Duodenal mucosa (tissue), 2 donors: ENCODE measurements around the gene DAB1.

ENCODE experiments used
- H3K27ac ChIP-seq: one replicate; pipeline ENCODE4 v1.7.0; 2013; ENCODE audit warnings: low read depth, low read length
- H3K27me3 ChIP-seq, 2 donors: one replicate each; pipeline ENCODE4 v1.7.0; 2013; ENCODE audit warnings: low read length in 2 of 2, control low read depth in 1 of 2; ENCODE audit not compliant: insufficient read depth in 2 of 2, control insufficient read depth in 1 of 2
- H3K36me3 ChIP-seq, 2 donors: one replicate each; pipeline ENCODE4 v1.7.0; 2013; ENCODE audit warnings: low read length in 2 of 2, control low read depth in 1 of 2; ENCODE audit not compliant: insufficient read depth in 2 of 2, control insufficient read depth in 1 of 2
- H3K4me1 ChIP-seq, 2 donors: one replicate each; pipeline ENCODE4 v1.7.0; 2013; ENCODE audit warnings: low read length in 2 of 2, control low read depth in 1 of 2; ENCODE audit not compliant: insufficient read depth in 2 of 2, control insufficient read depth in 1 of 2
- H3K4me3 ChIP-seq, 2 donors: one replicate each; pipeline ENCODE4 v1.7.0; 2013; ENCODE audit warnings: low read length in 2 of 2, low read depth in 1 of 2
- H3K9ac ChIP-seq, 2 donors: one replicate each; pipeline ENCODE4 v1.7.0; 2013; ENCODE audit warnings: low read length in 2 of 2, low read depth in 1 of 2
- H3K9me3 ChIP-seq, 2 donors: one replicate each; pipeline ENCODE4 v1.7.0; 2013; ENCODE audit warnings: low read length in 2 of 2, control low read depth in 1 of 2; ENCODE audit not compliant: control insufficient read depth in 1 of 2

Gene DAB1

DNA sequence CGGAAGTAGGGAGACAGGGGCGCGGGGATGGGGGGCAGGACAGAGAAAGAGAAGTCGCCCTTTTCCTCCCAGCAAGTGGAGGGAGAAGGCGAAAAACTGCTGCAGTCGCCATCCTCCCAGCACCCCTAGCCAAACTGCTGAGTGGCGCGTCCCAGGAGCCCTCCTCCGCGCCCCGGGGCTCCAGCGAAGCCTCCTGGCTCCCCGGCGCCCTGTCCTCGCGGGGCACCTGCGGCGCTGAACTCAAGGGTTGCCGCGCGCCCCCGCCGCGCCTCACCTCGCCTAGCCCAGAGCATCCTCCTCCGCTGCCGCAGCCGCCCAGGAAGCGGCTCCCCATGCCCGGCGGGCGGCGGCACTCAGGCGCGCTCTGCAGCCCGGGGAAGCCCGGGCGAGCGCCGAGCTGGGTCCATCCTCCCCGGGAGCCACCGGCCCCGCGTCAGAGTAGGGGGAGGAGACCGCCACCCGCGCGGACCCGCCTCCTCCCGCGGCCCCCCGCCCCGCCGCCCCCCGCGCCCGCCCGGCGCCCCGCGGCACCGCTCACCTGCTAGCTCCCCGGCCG, at the start of gene DAB1:
Gene DAB1 (minus strand): TSS at position 405 of the 556 bp plus-strand sequence. CDS start 133,030 bp downstream, outside the sequence.
- peak within 1 kb of the TSS; percentile 47 to 48 for H3K4me3 ChIP-seq
- H3K9me3 ChIP-seq: no peaks in the 10 kb centered on the region
- peaks cover 0 to 4% of the 10 kb centered on the region in 2 donors for H3K4me1 ChIP-seq
- no peaks in the 10 kb centered on the region for H3K36me3 ChIP-seq
- no peak within 1 kb of the TSS for H3K27ac ChIP-seq
- H3K9ac ChIP-seq: no peak within 1 kb of the TSS
- H3K27me3 ChIP-seq: peaks cover 45 to 67% of the 10 kb centered on the region in 2 donors

DNA sequence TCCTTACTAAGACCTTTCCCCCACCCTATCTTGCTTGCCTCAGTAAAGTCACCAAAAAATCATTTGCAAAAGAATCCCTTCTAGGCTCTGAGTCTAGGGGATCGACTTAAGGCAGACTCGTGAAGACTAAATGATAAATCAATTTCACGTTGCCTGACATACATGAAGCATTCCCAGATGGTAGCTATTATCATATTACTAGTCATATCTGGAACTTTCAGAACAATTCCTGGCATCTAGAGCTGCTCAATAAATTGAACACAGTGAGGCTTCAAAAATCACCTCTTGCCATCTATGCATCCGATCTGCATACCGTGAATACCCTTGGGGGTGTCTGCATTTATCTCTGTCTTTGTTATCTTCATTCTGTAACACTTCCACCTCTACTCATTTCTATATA, 49.6 kb upstream of the DAB1 start:
- no peaks in the 10 kb centered on the region for H3K4me1 ChIP-seq
- H3K9me3 ChIP-seq: no peaks in the 10 kb centered on the region
- no peak overlapping the region for H3K9ac ChIP-seq
- H3K4me3 ChIP-seq: no peak overlapping the region
- no peaks in the 10 kb centered on the region for H3K27me3 ChIP-seq
- no peaks in the 10 kb centered on the region for H3K36me3 ChIP-seq
- H3K27ac ChIP-seq: no peak overlapping the region

DNA sequence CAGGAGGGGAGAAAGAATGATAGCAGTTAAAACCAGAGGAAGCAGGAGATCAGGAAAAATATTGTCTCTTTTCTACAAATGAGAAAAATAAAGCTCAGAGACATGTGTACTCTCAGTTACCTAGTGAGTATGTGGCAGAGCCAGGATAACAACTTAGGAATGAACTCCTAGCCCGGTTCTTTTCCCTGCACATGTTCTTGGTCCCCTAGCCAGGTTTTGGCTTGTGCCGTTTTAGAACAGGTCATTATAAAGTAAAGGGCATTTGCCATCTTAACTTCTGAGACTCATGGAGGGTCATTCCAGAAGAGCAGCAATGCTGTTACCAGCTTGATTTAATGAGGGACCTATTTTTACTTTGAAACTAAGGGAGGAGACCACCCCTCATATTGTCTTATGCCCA, 48.1 kb upstream of the DAB1 start:
- no peaks in the 10 kb centered on the region for H3K9me3 ChIP-seq
- no peaks in the 10 kb centered on the region for H3K4me1 ChIP-seq
- no peak overlapping the region for H3K9ac ChIP-seq
- H3K4me3 ChIP-seq: no peak overlapping the region
- H3K27ac ChIP-seq: no peak overlapping the region
- H3K27me3 ChIP-seq: no peaks in the 10 kb centered on the region
- H3K36me3 ChIP-seq: no peaks in the 10 kb centered on the region

DNA sequence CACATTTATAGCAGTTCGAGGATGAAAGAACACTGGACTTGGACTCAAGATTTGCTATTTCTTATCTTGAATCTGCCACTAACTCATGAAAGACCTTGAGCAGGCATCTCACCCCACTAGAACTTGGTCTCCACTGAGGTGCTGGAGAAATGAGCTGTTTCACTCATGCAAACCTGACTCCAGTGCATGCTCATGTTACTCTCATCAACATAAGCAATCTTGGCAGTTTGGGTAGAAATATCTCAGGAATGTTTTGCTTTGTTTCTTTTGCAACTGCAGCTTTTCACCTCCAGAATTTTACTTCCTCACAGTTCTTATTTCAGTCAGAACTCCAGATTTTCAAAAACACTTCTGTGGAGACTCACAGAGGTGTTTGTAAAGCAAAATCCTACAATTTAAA, 46.2 kb upstream of the DAB1 start:
- Histone ChIP-seq H3K36me3 (no peaks in the 10 kb centered on the region), H3K4me1 (no peaks in the 10 kb centered on the region), H3K27me3 (no peaks in the 10 kb centered on the region), H3K9ac (no peak overlapping the region), H3K4me3 (no peak overlapping the region), H3K9me3 (no peaks in the 10 kb centered on the region), H3K27ac (no peak overlapping the region)

DNA sequence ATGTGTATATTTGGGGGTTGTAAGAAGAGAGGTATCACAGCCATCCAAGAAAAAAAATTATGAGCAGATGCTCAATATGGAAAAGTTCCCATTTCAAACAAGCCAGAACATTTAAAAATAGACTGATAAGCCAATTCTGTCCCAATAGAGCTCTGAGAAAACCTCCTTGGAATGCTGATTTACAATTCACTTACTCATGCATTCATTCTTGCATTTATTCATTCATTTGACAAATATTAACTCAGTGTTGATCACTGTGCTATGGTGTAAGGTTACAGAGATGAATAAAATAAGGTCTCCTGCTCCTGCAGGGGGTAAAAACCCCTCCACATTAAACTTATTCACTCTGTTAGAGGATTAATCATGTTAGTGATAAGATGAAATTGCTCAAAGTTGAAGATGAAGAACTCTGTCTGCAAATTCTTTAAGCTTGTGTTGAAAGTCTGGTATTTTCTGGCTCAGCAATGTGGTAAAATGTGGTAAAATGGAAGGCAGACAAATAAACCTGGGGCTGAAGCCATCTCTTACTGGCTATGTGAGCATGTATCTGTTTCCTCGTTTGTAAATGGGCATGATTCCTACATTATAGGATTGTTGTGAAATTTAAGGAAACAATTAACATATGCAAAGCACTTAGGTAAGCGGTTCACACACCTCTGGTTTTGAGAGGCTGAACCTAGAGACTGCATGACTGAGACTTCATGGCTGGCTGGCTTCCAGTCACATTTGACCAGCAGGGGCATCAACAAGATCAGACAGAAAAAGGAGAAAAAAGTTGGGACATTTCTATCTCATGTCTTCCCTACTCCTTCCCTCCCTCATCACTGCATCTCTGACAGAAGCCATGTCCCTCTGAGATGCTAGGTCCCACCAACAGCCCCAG, 45.0 kb upstream of the DAB1 start:
- no peak overlapping the region for H3K9ac ChIP-seq
- no peak overlapping the region for H3K4me3 ChIP-seq
- H3K27ac ChIP-seq: no peak overlapping the region
- H3K27me3 ChIP-seq: no peaks in the 10 kb centered on the region
- no peaks in the 10 kb centered on the region for H3K36me3 ChIP-seq
- no peaks in the 10 kb centered on the region for H3K4me1 ChIP-seq
- no peaks in the 10 kb centered on the region for H3K9me3 ChIP-seq

DNA sequence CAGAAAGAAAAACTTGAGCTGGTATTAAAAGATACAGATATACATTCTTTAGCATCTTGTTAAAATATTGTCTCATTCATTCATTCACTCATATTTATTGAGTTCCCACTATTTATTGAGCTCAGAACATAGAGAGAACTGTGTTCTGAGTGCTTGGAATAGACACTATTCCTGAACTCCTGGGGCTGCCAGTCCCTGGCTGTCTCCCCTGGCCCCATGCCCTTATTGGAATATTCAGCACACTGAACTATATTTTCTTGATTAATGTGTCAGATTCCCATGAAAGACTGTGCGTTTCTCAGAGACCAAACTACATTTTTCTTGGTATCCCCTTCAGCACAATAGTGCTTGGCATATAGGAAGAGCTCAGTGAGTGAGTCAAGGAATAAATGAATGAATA, 44.0 kb upstream of the DAB1 start:
- Histone ChIP-seq H3K36me3 (no peaks in the 10 kb centered on the region), H3K4me3 (no peak overlapping the region), H3K4me1 (no peaks in the 10 kb centered on the region), H3K9ac (no peak overlapping the region), H3K27me3 (no peaks in the 10 kb centered on the region), H3K27ac (no peak overlapping the region), H3K9me3 (no peaks in the 10 kb centered on the region)

DNA sequence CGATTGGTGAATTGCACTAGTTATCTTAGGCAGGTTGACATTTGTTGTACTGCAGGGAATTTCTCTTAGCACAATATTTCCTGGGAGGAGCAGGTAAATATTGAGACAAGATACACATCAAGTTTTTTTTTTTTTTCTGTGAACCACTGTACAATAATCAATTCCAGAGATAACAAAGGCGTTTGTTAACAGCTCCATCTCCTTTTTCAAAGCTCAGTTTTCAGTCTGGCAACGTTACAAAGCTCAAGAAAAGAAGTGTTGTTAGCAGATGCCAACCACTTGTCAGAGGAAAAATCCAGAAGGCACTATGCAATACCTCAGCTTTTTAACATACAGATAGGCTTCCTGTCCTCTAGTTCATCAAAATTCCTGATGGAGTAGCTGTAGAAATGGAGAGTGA, 40.9 kb upstream of the DAB1 start:
- Histone ChIP-seq H3K4me1 (no peaks in the 10 kb centered on the region), H3K36me3 (no peaks in the 10 kb centered on the region), H3K27me3 (no peaks in the 10 kb centered on the region), H3K4me3 (no peak overlapping the region), H3K9ac (no peak overlapping the region), H3K27ac (no peak overlapping the region), H3K9me3 (no peaks in the 10 kb centered on the region)

DNA sequence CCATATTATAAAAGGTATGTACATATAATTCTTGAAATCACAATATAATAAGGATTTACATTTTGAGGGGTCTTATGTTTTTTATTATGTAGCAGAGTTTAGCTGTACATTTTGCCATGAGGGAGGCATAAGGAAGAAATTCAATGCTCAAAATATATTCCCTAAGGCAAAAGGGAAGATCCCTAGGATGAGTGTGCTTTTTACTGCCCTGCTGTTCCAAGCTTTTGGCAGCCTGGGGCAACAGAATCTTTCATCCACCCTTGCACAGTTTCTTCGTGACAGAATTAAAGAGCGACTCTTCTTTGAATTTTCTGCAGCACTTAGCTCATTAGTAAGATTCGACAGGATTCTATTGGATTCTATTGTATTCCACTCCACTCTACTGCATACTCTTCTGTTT, 39.5 kb upstream of the DAB1 start:
- Histone ChIP-seq H3K27me3 (no peaks in the 10 kb centered on the region), H3K9me3 (no peaks in the 10 kb centered on the region), H3K9ac (no peak overlapping the region), H3K27ac (no peak overlapping the region), H3K4me3 (no peak overlapping the region), H3K36me3 (no peaks in the 10 kb centered on the region), H3K4me1 (no peaks in the 10 kb centered on the region)

DNA sequence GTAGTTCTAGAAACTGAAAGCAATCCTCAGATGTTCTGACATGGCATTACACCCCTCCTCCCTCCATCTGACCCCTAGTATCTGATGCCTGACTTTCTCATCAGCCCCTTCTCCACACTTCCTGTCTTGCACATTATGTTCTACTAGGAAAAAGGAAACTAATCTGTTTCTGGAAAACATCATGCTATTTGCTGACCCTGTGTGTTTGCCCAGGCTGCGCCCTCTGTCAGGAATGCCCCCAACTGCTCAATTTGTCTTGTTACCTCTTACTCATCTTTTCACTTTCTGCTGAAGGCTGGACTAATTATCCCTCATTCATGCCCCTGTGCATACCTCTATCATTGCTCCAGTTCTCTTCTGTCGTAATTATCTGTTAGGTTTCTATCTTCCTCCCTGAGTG, 37.5 kb upstream of the DAB1 start:
- Histone ChIP-seq H3K4me3 (no peak overlapping the region), H3K36me3 (no peaks in the 10 kb centered on the region), H3K9ac (no peak overlapping the region), H3K4me1 (no peaks in the 10 kb centered on the region), H3K9me3 (no peaks in the 10 kb centered on the region), H3K27ac (no peak overlapping the region), H3K27me3 (no peaks in the 10 kb centered on the region)

DNA sequence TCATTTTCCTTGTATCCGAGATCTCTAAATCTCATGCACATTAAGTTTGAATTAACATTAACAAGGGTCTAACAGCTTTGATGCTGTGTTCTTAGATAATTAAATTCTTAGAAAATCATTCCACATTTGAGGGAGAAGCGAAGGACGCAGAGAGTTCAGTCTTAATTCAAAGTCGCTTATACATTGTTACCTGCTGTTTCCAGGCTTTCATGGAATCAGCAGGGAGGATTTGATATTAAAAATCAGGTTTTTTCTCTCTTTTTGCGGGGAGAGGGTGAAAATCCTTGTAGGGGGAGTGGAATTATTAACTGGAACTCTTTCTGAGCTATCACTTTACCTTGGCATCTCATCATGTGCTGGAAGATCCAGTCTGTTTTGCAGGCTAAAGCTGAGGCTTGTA, 27.7 kb upstream of the DAB1 start:
- Histone ChIP-seq H3K9ac (no peak overlapping the region), H3K4me3 (no peak overlapping the region), H3K27ac (no peak overlapping the region), H3K9me3 (no peaks in the 10 kb centered on the region), H3K4me1 (no peaks in the 10 kb centered on the region), H3K27me3 (peaks cover 0 to 3% of the 10 kb centered on the region in 2 donors), H3K36me3 (no peaks in the 10 kb centered on the region)
